Measurements from ENCODE around the gene RORC. TPM values are rescaled to one million over a fixed set of nuclear protein-coding genes. Genes with fewer than 3 reads are reported as not detected.

The RORC gene
- total and polyA plus RNA-seq, 8 donors = 11.9 to 36.7 (median 23.1) TPM

GRCh38 chr1:151854658-151855057 is 23.1 kb upstream of the RORC start:
- Histone ChIP-seq H3K9me3 (no peaks in the 10 kb centered on the region), H3K36me3 (no peaks in the 10 kb centered on the region), H3K4me1 (no peaks in the 10 kb centered on the region), H3K27ac (no peak overlapping the region), H3K4me3 (no peak overlapping the region), H3K27me3 (no peaks in the 10 kb centered on the region)
- ATAC-seq = no peak
- TF ChIP-seq CTCF (IDR thresholded peaks at IDR 0.05) = no peak
- intact Hi-C loops (cut with DNase I) = no loop called here
- no peak for FAIRE-seq
- WGBS, 2 donors = 80 to 89% methylated on average over 7 of the region's 7 CpGs
- DNase-seq = no peak

GRCh38 chr1:151853411-151853943 is 21.9 kb upstream of the RORC start, which contains the start of gene THEM5:
Gene THEM5, minus strand, starts transcription at chr1:151853712. Its CDS starts 147 bp downstream, at chr1:151853565.
- FAIRE-seq (no peak), DNase-seq (no peak)
- no peaks in the 10 kb centered on the region for H3K27me3 ChIP-seq

GRCh38 chr1:151852733-151853132 is 21.1 kb upstream of the RORC start:
- Histone ChIP-seq H3K27me3 (no peaks in the 10 kb centered on the region), H3K9me3 (no peaks in the 10 kb centered on the region), H3K4me3 (no peak overlapping the region), H3K27ac (no peak overlapping the region), H3K4me1 (no peaks in the 10 kb centered on the region), H3K36me3 (no peaks in the 10 kb centered on the region)
- intact Hi-C loops (cut with DNase I) = no loop called here
- no peak for TF ChIP-seq CTCF (IDR thresholded peaks at IDR 0.05)
- DNase-seq = no peak
- ATAC-seq = no peak
- WGBS, 2 donors = 82 to 90% methylated on average over 4 of the region's 4 CpGs
- FAIRE-seq = no peak

More at GRCh38 chr1:151853411-151853943, 21.9 kb upstream of the RORC start, which contains the start of gene THEM5:
- 73 to 79% methylated on average over 5 of the region's 5 CpGs for WGBS, 2 donors
- no peaks in the 10 kb centered on the region for H3K9me3 ChIP-seq
- no peaks in the 10 kb centered on the region for H3K4me1 ChIP-seq
- H3K27ac ChIP-seq = no peak within 1 kb of the TSS
- intact Hi-C loops (cut with DNase I) = no loop called here
- no peaks in the 10 kb centered on the region for H3K36me3 ChIP-seq
- ATAC-seq = no peak
- no peak for TF ChIP-seq CTCF (IDR thresholded peaks at IDR 0.05)
- H3K4me3 ChIP-seq = no peak within 1 kb of the TSS

GRCh38 chr1:151851886-151852285 is 20.3 kb upstream of the RORC start:
- no peak overlapping the region for H3K27ac ChIP-seq
- no peak overlapping the region for H3K4me3 ChIP-seq
- WGBS, 2 donors = 66 to 71% methylated on average over 8 of the region's 8 CpGs
- intact Hi-C loops (cut with DNase I) = no loop called here
- no peaks in the 10 kb centered on the region for H3K36me3 ChIP-seq
- no peaks in the 10 kb centered on the region for H3K9me3 ChIP-seq
- DNase-seq = no peak
- ATAC-seq = no peak
- H3K4me1 ChIP-seq = no peaks in the 10 kb centered on the region
- FAIRE-seq = no peak
- no peaks in the 10 kb centered on the region for H3K27me3 ChIP-seq
- TF ChIP-seq CTCF (IDR thresholded peaks at IDR 0.05) = no peak

- no peak for FAIRE-seq
- no peak overlapping the region for H3K27ac ChIP-seq
- ATAC-seq = no peak
- TF ChIP-seq CTCF (IDR thresholded peaks at IDR 0.05) = no peak
- H3K4me3 ChIP-seq = no peak overlapping the region
- H3K36me3 ChIP-seq = no peaks in the 10 kb centered on the region
- DNase-seq = no peak
- peaks cover 0 to 5% (median 0%) of the 10 kb centered on the region in 3 donors for H3K4me1 ChIP-seq
- intact Hi-C loops (cut with DNase I) = no loop called here
- H3K27me3 ChIP-seq = no peaks in the 10 kb centered on the region
- H3K9me3 ChIP-seq = no peaks in the 10 kb centered on the region
Measured at GRCh38 chr1:151849871-151850270, 18.3 kb upstream of the RORC start.

Measured in pancreas (tissue), 10 donors.